ENCODE data around the gene BCKDK. TPM values are rescaled to one million over a fixed set of nuclear protein-coding genes. Genes with fewer than 3 reads are reported as not detected.
A peak's percentile ranks its signal among the peaks of the same experiment; 100 is the strongest.

BCKDK gene
- total and polyA plus RNA-seq, 2 of the 13 experiments (the other 11 are each of a cell fraction or from before 2014, with no cell fraction given) = 24.9 to 42.6 TPM

- TF ChIP-seq ZBTB49 (CRISPR knock-in tag; IDR thresholded peaks at IDR 0.05; ENCODE audit: borderline replicate concordance) (0 out of 2 replicates have a peak, but pooled peaks have one; percentile 33), ZNF563 (CRISPR knock-in tag; IDR thresholded peaks at IDR 0.05) (peak; percentile 92), ZNF788 (CRISPR knock-in tag; IDR thresholded peaks at IDR 0.05; ENCODE audit: borderline replicate concordance) (peak; percentile 97), BCL3 (CRISPR knock-in tag; IDR thresholded peaks at IDR 0.05) (peak; percentile 94), RNF2 (conservative IDR thresholded peaks at IDR 0.05; ENCODE audit: low read depth) (no peak; the same call in none of the 2 replicates), HHEX (CRISPR knock-in tag; IDR thresholded peaks at IDR 0.05) (no peak), ZNF577 (CRISPR knock-in tag; IDR thresholded peaks at IDR 0.05; ENCODE audit: borderline replicate concordance, low read depth) (no peak), ZNF770 (CRISPR knock-in tag; IDR thresholded peaks at IDR 0.05) (peak; percentile 65; the same call in 1 of the 2 replicates), ZMYM3 (CRISPR knock-in tag; IDR thresholded peaks at IDR 0.05) (peak; percentile 88; the same call in 1 of the 2 replicates), ZFP36 (IDR thresholded peaks at IDR 0.05; ENCODE audit: borderline replicate concordance, low read depth, low read length, partially characterized antibody) (peak; percentile 30), TCF12 (IDR thresholded peaks at IDR 0.05) (no peak), TCF12 (CRISPR knock-in tag; IDR thresholded peaks at IDR 0.05) (no peak), MEIS2 (CRISPR knock-in tag; IDR thresholded peaks at IDR 0.05) (peak; percentile 35), ZNF24 (IDR thresholded peaks at IDR 0.05) (peak; percentile 14; the same call in 1 of the 2 replicates), ELK4 (CRISPR knock-in tag; IDR thresholded peaks at IDR 0.05; ENCODE audit: borderline replicate concordance) (no peak), HDAC1 (CRISPR knock-in tag; IDR thresholded peaks at IDR 0.05) (peak; percentile 80), ZNF143 (CRISPR knock-in tag; IDR thresholded peaks at IDR 0.05) (peak; percentile 48), RFX3 (CRISPR knock-in tag; IDR thresholded peaks at IDR 0.05) (no peak), ELF3 (CRISPR knock-in tag; IDR thresholded peaks at IDR 0.05) (peak; percentile 95), TFAP4 (IDR thresholded peaks at IDR 0.05; ENCODE audit: borderline replicate concordance, low read depth) (peak; percentile 80; the same call in 1 of the 2 replicates), ZBTB20 (CRISPR knock-in tag; IDR thresholded peaks at IDR 0.05; ENCODE audit: borderline replicate concordance, low read depth) (peak; percentile 93), BORCS8-MEF2B (CRISPR knock-in tag; IDR thresholded peaks at IDR 0.05) (peak; percentile 95)
These were observed 34.2 kb downstream of the BCKDK start (continued) for GRCh38 chr16:31142109-31143010.
